Measurements from ENCODE around the gene ABCC9. TPM values are rescaled to one million over a fixed set of nuclear protein-coding genes. Genes with fewer than 3 reads are reported as not detected.

The ABCC9 gene
- total RNA-seq, 1 experiment from 2014 or later: not detected

- peaks cover 3% of the 10 kb centered on the region for H3K27me3 Mint-ChIP-seq (ENCODE audit: low read depth)
- Histone ChIP-seq H2BK12ac (ENCODE audit: insufficient read length, low read depth, low read length) (no peak overlapping the region), H3K23ac (ENCODE audit: insufficient read length, low read depth, low read length) (no peak overlapping the region), H4K5ac (ENCODE audit: insufficient read length, low read depth, low read length) (no peak overlapping the region), H2AFZ (ENCODE audit: low read length) (no peak overlapping the region), H2BK5ac (ENCODE audit: insufficient read length, low read length) (no peak overlapping the region), H2BK15ac (ENCODE audit: low read depth, low read length) (no peak overlapping the region), H3K23me2 (ENCODE audit: insufficient read length, low read depth, low read length, poor library complexity, severe bottlenecking) (no peaks in the 10 kb centered on the region), H3K9me3 (ENCODE audit: control insufficient read depth, low read depth, low read length) (no peaks in the 10 kb centered on the region), H3K14ac (ENCODE audit: insufficient read depth, low read length) (no peak overlapping the region), H4K20me1 (ENCODE audit: control insufficient read depth, insufficient read depth, insufficient read length) (no peaks in the 10 kb centered on the region), H4K8ac (replicated peaks; ENCODE audit: insufficient read length, low read depth, low read length) (no peak overlapping the region), H4K91ac (ENCODE audit: insufficient read length, low read depth, low read length) (no peak overlapping the region), H2BK120ac (ENCODE audit: low read depth, low read length, poor library complexity, severe bottlenecking) (no peak overlapping the region), H3K27me3 (ENCODE audit: insufficient read depth, low read length) (no peaks in the 10 kb centered on the region), H3K4ac (ENCODE audit: low read depth, low read length) (no peak overlapping the region), H3K27ac (ENCODE audit: insufficient read length, low read depth, low read length) (no peak overlapping the region), H3K9ac (ENCODE audit: extremely low read depth, insufficient read length, low read length) (no peak overlapping the region), H3K18ac (ENCODE audit: insufficient read length, low read depth, low read length) (no peak overlapping the region), H3K79me2 (ENCODE audit: insufficient read depth, low read length) (no peaks in the 10 kb centered on the region), H3T11ph (ENCODE audit: low read length) (no peak overlapping the region), H2AK5ac (ENCODE audit: insufficient read length, low read length) (no peak overlapping the region), H3K79me1 (ENCODE audit: insufficient read depth, low read depth, low read length, poor library complexity, severe bottlenecking) (no peaks in the 10 kb centered on the region), H2BK20ac (ENCODE audit: low read depth, low read length, poor library complexity, severe bottlenecking) (no peak overlapping the region), H3K4me2 (ENCODE audit: insufficient read depth, insufficient read length, low read length) (no peak overlapping the region), H3K56ac (ENCODE audit: insufficient read length, low read depth, low read length) (no peak overlapping the region), H3K4me1 (ENCODE audit: insufficient read depth, low read length) (peaks cover 4% of the 10 kb centered on the region; the same call in 1 of the 2 replicates)
- H3K9me3 Mint-ChIP-seq: no peaks in the 10 kb centered on the region
- peaks cover 8 to 9% of the 10 kb centered on the region in 2 experiments for H3K4me1 Mint-ChIP-seq
- DNase-seq: peak; percentile 68
- no peak overlapping the region for H3K4me3 Mint-ChIP-seq
- H3K27ac Mint-ChIP-seq: no peak overlapping the region; a peak in 1 of 7 replicates
- no CpG with 5 or more reads among the region's 1 CpG for WGBS (ENCODE audit: extremely low coverage, insufficient read length, low lambda C conversion rate)
- no peak for TF ChIP-seq CTCF (conservative IDR thresholded peaks at IDR 0.05)
- H3K36me3 Mint-ChIP-seq (ENCODE audit: insufficient read depth in 1 of 3, low read depth in 3 of 3): no peaks in the 10 kb centered on the region
Observed at GRCh38 chr12:21971344-21971743, 30.1 kb upstream of the ABCC9 start.

Data from H9 (cell line).